ENCODE measurements around the gene ARL15.

Gene ARL15

GRCh38 chr5:53932351-53932750, 378.0 kb downstream of the ARL15 start:
- no peak for DNase-seq (ENCODE audit: low spot score)

GRCh38 chr5:53930457-53930856, 379.9 kb downstream of the ARL15 start:
- no peak for DNase-seq (ENCODE audit: low spot score)

GRCh38 chr5:53929570-53929969, 380.8 kb downstream of the ARL15 start:
- no peak for DNase-seq (ENCODE audit: low spot score)

- DNase-seq (ENCODE audit: low spot score): no peak
Observed at GRCh38 chr5:53929152-53929551, 381.2 kb downstream of the ARL15 start.

- no peak for DNase-seq (ENCODE audit: low spot score)
Observed at GRCh38 chr5:53928641-53929040, 381.7 kb downstream of the ARL15 start.

- no peak for DNase-seq (ENCODE audit: low spot score)
Observed at GRCh38 chr5:53927668-53928247, 382.6 kb downstream of the ARL15 start.

- no peak for DNase-seq (ENCODE audit: low spot score)
Observed at GRCh38 chr5:53926026-53926425, 384.3 kb downstream of the ARL15 start.

- DNase-seq (ENCODE audit: low spot score): no peak
Observed at GRCh38 chr5:53924392-53924791, 386.0 kb downstream of the ARL15 start.

- DNase-seq (ENCODE audit: low spot score): no peak
Observed at GRCh38 chr5:53923961-53924360, 386.4 kb downstream of the ARL15 start.

GRCh38 chr5:53922508-53923498, 387.6 kb downstream of the ARL15 start:
- no peak for DNase-seq (ENCODE audit: low spot score)

GRCh38 chr5:53917826-53918225, 392.5 kb downstream of the ARL15 start:
- DNase-seq (ENCODE audit: low spot score): no peak

GRCh38 chr5:53917095-53917494, 393.3 kb downstream of the ARL15 start:
- no peak for DNase-seq (ENCODE audit: low spot score)

GRCh38 chr5:53915120-53915519, 395.3 kb downstream of the ARL15 start:
- DNase-seq (ENCODE audit: low spot score): no peak

- DNase-seq (ENCODE audit: low spot score): no peak
Observed at GRCh38 chr5:53913941-53914340, 396.4 kb downstream of the ARL15 start.

- DNase-seq (ENCODE audit: low spot score): no peak
Observed at GRCh38 chr5:53908757-53909156, 401.6 kb downstream of the ARL15 start.

GRCh38 chr5:53907827-53908226, 402.5 kb downstream of the ARL15 start:
- DNase-seq (ENCODE audit: low spot score): no peak

GRCh38 chr5:53906736-53907135, 403.6 kb downstream of the ARL15 start:
- no peak for DNase-seq (ENCODE audit: low spot score)

GRCh38 chr5:53902296-53902907, 408.0 kb downstream of the ARL15 start:
- DNase-seq (ENCODE audit: low spot score): no peak

GRCh38 chr5:53900677-53901076, 409.7 kb downstream of the ARL15 start:
- DNase-seq (ENCODE audit: low spot score): no peak

- no peak for DNase-seq (ENCODE audit: low spot score)
Observed at GRCh38 chr5:53895091-53895683, 415.2 kb downstream of the ARL15 start.

- DNase-seq (ENCODE audit: low spot score): no peak
Observed at GRCh38 chr5:53893626-53894025, 416.7 kb downstream of the ARL15 start.

GRCh38 chr5:53892224-53892623, 418.1 kb downstream of the ARL15 start:
- no peak for DNase-seq (ENCODE audit: low spot score)

- no peak for DNase-seq (ENCODE audit: low spot score)
Observed at GRCh38 chr5:53891159-53891558, 419.2 kb downstream of the ARL15 start.
